Fibroblast of the aortic adventitia (primary cell): ENCODE results near the gene MICAL3. TPM values are rescaled to one million over a fixed set of nuclear protein-coding genes. Genes with fewer than 3 reads are reported as not detected.

Experiments
- DNase-seq: peaks from one replicate; pipeline ENCODE4 v3.0.0-alpha.2; 2010; ENCODE audit warnings: low read depth
- H3K4me3 ChIP-seq: 2 replicates; pipeline ENCODE4 v1.5.1; 2011; ENCODE audit warnings: low read depth, mild to moderate bottlenecking, control low read depth, low read length, moderate library complexity
- CTCF ChIP-seq: IDR thresholded peaks from 2 replicates; pipeline ENCODE4 v1.5.1; 2011; ENCODE audit warnings: mild to moderate bottlenecking, low read length, control low read depth, inconsistent platforms; ENCODE audit not compliant: insufficient read depth
- total RNA-seq: library from RNA; depleted of rRNA; stranded (reverse); fragments of >200 nt; gene quantifications from 2 replicates; pipeline ENCODE4 v1.2.3, GENCODE V29; 2012; ENCODE audit warnings: low replicate concordance

MICAL3 gene
- total RNA-seq, 1 donor: 18.8 TPM

GRCh38 chr22:17845327-17845726 is 179.0 kb downstream of the MICAL3 start:
- no peak for TF ChIP-seq CTCF
- DNase-seq: no peak
- H3K4me3 ChIP-seq: no peak overlapping the region

- DNase-seq: no peak
- no peak for TF ChIP-seq CTCF
- no peak overlapping the region for H3K4me3 ChIP-seq
Measured at GRCh38 chr22:17844150-17844549, 180.2 kb downstream of the MICAL3 start.

GRCh38 chr22:17842386-17842785 is 182.0 kb downstream of the MICAL3 start:
- no peak overlapping the region for H3K4me3 ChIP-seq
- no peak for DNase-seq
- TF ChIP-seq CTCF: no peak

- no peak for DNase-seq
- TF ChIP-seq CTCF: no peak
- H3K4me3 ChIP-seq: no peak overlapping the region
Measured at GRCh38 chr22:17841836-17842235, 182.5 kb downstream of the MICAL3 start.

GRCh38 chr22:17838180-17838865 is 186.0 kb downstream of the MICAL3 start:
- TF ChIP-seq CTCF: no peak
- no peak for DNase-seq
- no peak overlapping the region for H3K4me3 ChIP-seq

GRCh38 chr22:17836992-17837742 is 187.2 kb downstream of the MICAL3 start:
- H3K4me3 ChIP-seq: no peak overlapping the region
- DNase-seq: no peak
- TF ChIP-seq CTCF: no peak
